GM19240 (cell line): ENCODE results near the gene ATP2B3.
A peak's percentile ranks its signal among the peaks of the same experiment; 100 is the strongest.

Experiments
- DNase-seq: peaks from one replicate; pipeline ENCODE4 v3.0.0; 2011; ENCODE audit warnings: low spot score; ENCODE audit not compliant: insufficient read length

The ATP2B3 gene

GRCh38 chrX:153564047-153564606 is 46.7 kb downstream of the ATP2B3 start:
- DNase-seq = no peak

GRCh38 chrX:153565996-153566580 is 48.6 kb downstream of the ATP2B3 start:
- DNase-seq = no peak

DNA sequence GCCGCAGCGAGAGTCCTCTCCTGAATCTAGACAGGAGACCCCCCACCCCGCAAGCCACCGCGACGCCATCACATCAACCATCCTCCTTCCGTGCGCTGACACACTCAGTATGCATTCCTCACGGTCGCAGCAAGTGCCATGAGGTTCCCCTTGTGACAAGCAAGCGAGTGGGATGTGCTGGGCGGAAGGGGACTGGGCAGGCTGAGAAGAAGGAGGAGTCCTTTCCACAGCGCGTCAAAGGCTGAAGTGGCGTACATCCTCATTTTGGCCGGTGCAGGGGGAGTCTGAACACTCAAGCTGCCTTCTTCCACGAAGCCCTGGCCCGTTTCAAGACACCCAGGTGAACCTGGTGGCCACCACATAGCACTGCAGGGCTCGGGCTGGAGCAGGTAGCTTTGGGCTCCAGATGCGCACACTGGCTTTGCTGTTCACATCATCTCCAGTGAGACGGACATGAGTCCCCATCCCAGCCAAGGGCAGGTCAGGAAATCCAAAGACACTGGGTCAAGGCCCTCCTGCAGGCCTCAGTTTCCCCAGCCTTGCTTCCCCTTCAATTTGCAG is 51.1 kb downstream of the ATP2B3 start:
- DNase-seq = no peak

DNA sequence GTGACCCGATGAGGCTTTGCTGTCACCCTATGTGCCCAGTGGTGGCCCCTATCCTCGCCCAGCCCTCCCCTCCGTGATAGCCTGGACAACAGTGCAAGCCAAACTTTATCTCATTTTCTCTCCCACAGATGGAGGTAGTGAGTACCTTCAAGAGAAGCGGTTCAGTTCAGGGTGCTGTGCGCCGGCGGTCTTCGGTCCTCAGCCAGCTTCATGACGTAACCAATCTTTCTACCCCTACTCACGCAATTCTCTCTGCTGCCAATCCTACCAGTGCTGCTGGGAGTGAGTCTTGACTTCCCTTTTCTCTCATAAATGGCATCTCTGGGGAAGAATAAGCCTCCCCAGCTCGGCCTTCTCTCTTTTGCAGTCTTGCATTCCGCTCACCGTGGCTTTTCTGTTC is 52.0 kb downstream of the ATP2B3 start:
- no peak for DNase-seq

DNA sequence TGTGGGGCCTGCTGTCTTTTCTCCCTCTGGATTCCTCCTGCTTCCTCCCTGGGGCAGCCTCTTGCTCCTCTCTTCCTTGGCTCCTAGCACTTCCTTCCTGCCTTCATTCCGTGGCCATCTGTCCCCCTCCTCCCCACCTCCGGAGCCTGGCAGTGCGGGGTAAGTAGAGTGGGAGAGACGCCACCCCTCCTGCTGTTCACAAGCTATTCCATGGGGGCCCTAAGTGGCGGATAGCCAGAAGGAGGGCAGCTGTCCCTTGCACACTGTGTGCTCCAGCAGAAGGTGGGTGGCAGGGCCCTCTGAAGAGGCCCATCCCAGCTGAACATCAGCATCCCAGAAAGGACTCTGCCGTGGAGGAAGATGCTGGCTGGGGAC is 54.1 kb downstream of the ATP2B3 start:
- no peak for DNase-seq

GRCh38 chrX:153572601-153573000 is 55.2 kb downstream of the ATP2B3 start:
- no peak for DNase-seq

GRCh38 chrX:153573984-153574383 is 56.5 kb downstream of the ATP2B3 start:
- no peak for DNase-seq

GRCh38 chrX:153576239-153576870 is 58.9 kb downstream of the ATP2B3 start:
- no peak for DNase-seq

DNA sequence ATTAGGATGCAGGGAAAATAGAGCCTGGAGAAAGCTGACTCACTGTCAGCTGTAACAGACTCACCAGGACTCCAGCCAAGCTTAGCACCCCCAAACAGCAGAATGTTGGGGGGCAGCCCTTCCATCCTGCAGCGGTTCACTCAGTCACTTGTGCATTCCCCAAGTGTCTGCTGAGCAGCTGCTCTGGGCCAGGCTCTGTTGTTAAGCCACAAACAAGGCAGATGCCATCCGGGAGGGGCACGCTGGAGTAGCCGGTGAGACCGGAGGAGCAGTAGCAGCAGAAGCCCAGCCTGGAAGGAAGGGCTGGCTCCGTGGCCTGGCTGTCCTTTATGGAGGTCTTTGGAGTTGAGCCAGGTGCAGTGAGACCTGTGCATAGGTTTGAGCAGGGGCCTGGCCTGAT is 59.5 kb downstream of the ATP2B3 start:
- no peak for DNase-seq

DNA sequence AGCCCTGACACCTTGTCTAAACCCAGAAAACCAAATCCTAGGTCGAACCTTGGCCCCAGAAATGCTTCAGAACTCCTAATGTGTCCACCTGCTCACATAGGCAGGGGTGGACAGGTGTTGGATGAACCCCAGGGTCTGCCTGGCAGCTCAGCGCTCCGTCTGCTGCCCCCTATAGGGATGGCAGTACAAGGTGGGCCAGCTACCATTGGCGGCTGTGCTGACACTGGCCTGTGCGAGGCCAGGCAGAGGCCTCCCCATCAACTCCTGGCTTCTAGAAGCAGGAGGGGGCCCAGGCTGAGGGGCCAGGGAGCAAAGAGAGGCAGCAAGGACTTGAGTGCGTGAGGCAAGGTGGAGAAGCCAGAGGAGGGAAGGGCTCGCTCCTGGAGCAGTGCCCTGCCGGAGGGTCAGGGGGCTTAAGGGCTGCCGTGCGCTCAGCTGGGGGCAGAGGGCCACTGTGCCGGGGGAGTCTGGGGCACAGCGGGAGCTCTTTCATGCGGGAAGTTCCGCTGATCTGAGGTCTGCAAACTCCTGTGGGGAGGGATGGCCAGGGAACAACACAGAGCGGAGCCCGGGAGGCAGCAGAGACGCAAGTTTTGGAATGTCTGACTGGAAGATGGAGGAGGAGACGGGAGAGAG is 60.9 kb downstream of the ATP2B3 start:
- no peak for DNase-seq

DNA sequence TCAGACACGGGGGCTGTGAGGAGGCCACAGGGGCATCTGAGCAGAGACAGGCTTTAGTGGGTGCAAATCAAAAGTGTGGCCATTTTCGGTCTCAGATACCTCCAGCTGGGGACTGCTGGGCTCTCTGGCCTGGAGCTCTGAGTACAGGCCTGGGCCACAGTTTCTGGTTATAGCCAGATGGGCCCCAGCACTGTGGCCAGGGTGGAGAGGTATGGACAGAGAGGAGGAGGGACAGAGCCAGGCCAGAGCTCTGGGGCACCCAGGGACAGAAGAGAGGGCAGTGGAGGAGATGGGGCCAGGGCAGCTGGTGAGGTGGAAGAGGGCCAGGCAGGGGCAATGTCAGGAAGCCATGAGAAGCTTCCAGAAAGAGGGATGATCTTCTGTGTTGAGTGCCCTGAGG is 61.4 kb downstream of the ATP2B3 start:
- no peak for DNase-seq

- no peak for DNase-seq
Measured at GRCh38 chrX:153580700-153581386, 63.4 kb downstream of the ATP2B3 start.

DNA sequence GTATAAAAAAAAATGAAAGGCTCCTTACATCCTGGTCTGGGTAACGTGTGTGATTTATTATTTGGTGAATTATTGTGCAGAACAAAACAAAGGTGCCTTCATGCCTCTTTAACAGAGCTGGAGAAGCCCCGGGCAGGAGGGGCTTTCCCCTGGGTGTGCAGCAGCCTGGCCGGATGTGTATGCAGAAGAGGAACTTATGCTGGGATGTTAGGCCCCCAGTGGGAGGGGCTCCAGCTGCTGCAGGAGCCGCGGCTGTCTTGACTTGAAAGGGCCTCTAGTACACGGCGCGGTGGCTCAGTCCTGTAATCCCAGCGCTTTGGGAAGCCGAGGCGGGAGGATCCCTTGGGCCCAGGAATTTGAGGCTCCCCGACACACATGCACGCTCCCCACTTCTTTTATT is 65.5 kb downstream of the ATP2B3 start:
- DNase-seq = peak; percentile 94

- DNase-seq = no peak
Measured at GRCh38 chrX:153583433-153583832, 66.0 kb downstream of the ATP2B3 start.

- DNase-seq = no peak
Measured at GRCh38 chrX:153585827-153586226, 68.4 kb downstream of the ATP2B3 start.

DNA sequence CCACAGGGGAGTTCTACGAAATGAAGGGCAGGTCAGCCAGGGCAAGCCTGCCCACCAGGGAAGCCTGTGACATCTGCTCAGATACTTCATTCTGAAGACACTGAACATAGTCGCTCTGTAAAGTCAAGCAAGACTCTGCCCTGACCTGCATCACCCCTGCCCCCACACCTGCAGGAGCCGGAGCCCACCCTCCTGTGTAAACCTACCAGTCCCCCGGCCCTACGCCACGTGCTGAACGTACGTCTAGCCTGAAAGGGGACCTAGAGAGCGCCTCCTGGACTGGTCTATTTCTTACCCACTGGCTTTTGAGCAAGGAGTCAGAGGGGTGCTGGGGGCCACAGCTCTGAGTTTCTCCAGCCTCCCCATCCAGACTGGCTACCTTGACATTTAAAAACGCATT is 69.9 kb downstream of the ATP2B3 start:
- no peak for DNase-seq

DNA sequence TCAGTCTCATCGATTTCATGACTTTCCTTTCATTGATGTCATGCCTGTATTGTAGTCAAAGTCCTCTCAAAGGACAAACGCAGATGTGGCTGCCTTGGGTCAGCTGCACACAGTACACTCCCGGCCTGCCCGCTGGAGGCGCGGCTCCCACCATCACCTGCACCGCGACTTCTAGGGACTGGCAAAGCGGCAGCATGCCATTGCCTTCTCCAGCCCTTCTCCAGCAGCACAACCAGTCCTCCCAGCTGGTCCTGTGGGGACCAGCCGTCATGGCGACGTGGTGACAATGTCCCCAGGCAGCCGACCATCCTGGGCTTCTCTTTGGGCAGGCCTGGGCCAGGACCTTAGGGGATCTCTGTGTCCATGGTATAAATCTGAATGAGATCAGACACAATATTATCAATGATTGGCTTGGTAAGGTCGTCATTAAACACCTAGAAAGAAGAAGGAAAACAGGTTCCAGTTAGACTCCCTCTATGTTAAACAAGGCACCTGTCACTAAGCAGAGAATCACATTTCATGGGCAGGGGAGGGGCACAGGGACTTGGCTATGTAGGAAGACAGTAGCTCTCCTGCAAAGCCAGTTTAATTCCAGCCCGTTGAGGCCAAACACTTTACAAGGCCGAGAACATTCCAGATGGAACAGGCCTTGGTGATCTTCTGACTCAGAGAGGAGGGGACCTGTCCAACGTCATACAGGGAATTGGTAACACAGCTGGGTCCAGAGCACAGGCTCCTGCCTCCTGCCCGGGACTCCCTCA is 70.8 kb downstream of the ATP2B3 start:
- DNase-seq = no peak

DNA sequence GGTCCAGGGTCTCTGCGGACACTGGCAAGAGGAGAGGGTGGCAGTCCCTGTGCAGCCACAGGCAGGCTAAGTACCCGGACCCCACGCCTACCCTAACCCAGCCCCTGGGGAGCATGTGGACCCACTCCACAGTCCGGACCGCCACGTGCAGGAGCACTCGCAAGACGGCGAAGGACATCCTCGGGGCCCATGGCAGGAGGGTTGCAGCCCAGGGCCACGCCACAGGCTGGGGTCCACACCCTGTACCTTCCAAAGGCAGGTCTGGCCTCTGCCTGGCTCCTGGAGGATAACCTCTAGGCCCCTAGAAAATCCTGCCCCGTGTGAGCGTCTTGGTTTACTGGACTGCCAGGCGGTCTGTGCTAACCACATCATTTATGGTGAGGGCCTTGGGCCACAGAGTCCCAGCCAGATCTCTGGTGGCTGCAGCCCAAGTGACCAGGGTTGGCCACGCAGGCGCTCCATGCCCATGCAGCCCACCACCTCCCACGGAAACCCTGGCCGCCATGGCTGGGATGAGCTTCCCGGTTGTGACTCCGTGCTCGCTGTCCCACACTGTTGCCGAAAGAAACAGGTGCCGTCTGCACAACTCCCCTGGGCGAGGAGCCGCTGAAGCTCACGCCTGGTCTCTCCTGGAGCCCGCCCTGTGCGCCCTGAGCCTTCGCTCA is 71.5 kb downstream of the ATP2B3 start:
- DNase-seq = no peak

DNA sequence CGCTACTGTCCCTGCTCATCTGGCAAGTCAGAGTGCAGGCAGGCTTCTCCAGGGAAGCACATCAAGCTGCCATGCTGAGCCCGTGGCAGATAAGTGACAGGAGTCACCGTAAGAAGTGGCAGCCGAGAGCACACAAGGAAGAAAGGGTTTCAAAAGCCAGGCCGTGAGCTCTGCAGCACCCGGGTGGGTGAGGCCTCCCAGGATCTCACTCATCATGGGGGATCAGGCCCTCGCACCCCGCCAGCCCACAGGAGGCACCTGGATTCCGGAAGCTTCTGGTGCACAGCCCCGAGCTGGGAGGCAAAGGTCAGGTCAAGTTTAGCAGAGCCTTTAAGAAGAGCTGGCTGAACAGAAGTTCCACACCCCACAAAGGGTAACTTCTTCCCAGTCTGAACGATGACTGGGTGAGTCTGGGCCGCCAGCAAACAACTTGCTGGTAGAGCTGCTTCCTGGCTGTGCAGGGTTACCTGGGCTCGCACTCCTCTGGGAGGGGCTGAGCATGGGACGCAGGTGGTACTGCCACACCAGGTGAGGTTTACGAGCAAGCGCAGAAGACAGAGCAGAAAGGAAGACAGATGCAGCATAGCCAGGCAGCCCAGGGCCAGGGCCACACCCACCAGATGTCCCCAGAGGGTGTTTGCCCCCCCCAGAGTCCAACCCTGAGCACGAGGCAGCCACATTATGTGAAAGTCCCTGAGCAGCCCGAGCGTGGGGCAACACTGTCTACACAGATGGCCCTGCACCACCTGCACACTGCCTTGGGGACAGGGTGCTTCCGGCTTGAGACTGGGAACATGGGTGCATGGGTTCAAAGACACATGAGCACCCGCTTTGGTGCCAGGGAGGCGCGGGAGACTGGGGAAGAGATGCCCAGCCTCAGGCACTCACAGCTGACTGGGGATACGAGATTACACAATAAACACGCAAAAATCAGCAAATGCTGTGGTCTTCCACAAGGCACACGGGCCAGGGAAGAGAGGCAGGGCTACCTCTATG is 73.8 kb downstream of the ATP2B3 start:
- DNase-seq = no peak
